WTC11 (cell line): ENCODE measurements around the gene SLC25A39. TPM values are rescaled to one million over a fixed set of nuclear protein-coding genes. Genes with fewer than 3 reads are reported as not detected.
"Not testable (repeated sequence)": the region's sequence is repeated elsewhere in the genome, so short reads cannot be mapped to it uniquely, and the experiment has no call there.

Experiments
- ATAC-seq: fragments of 200-7000 bp; cut with Tn5 transposase; 2 replicates; pipeline ENCODE4 v1.10.0; 2021; ENCODE audit warnings: mild to moderate bottlenecking, moderate library complexity
- CTCF ChIA-PET: fragments of 300-600 bp; sonication (Branson Sonifier 250); formaldehyde crosslinking; loops from one replicate; lab custom pipeline; 2021; ENCODE audit warnings: antibody characterized with exemption; lab: Charles Lee
- POLR2A ChIA-PET: fragments of 350-600 bp; sonication (Branson Sonifier 250); formaldehyde crosslinking; loops from one replicate; lab custom pipeline; 2021; ENCODE audit warnings: antibody characterized with exemption; lab: Charles Lee
- DNase-seq: peaks from one replicate; pipeline ENCODE4 v3.0.0; 2021; ENCODE audit warnings: low spot score
- H3K27ac Mint-ChIP-seq: 2 replicates; pipeline ENCODE4 v1.8.0; 2021; ENCODE audit warnings: mixed read lengths
- H3K27me3 Mint-ChIP-seq: 2 replicates; pipeline ENCODE4 v1.8.0; 2021; ENCODE audit warnings: low read depth, mild to moderate bottlenecking, moderate library complexity, mixed read lengths
- H3K36me3 Mint-ChIP-seq: 2 replicates; pipeline ENCODE4 v1.8.0; 2021; ENCODE audit warnings: mixed read lengths
- H3K4me1 Mint-ChIP-seq: 2 replicates; pipeline ENCODE4 v1.8.0; 2022; ENCODE audit warnings: mixed read lengths
- H3K4me3 Mint-ChIP-seq: 2 replicates; pipeline ENCODE4 v1.8.0; 2021; ENCODE audit warnings: mild to moderate bottlenecking, moderate library complexity, mixed read lengths
- H3K9me3 Mint-ChIP-seq: 2 replicates; pipeline ENCODE4 v1.8.0; 2021; ENCODE audit warnings: mixed read lengths
- GTF2I ChIP-seq: fragments of 250-450 bp; sonication (Bioruptor Pico); conservative IDR thresholded peaks from 2 replicates; pipeline ENCODE4 v1.4.0; 2021; ENCODE audit warnings: mild to moderate bottlenecking
- JUN ChIP-seq: sonication (generic); formaldehyde crosslinking; IDR thresholded peaks from 2 replicates; pipeline ENCODE4 v1.8.0; 2023; ENCODE audit warnings: mild to moderate bottlenecking, missing genetic modification reagents
- KAT7 ChIP-seq: sonication (generic); formaldehyde crosslinking; IDR thresholded peaks from 2 replicates; pipeline ENCODE4 v1.8.1; 2023; ENCODE audit warnings: missing genetic modification reagents, mild to moderate bottlenecking, borderline replicate concordance
- NFYB ChIP-seq: sonication (generic); formaldehyde crosslinking; conservative IDR thresholded peaks from 2 replicates; pipeline ENCODE4 v1.8.0; 2022; ENCODE audit warnings: low read depth, missing genetic modification reagents
- NR3C1 ChIP-seq: sonication (generic); formaldehyde crosslinking; conservative IDR thresholded peaks from 2 replicates; pipeline ENCODE4 v1.8.1; 2023; ENCODE audit warnings: low read depth, mild to moderate bottlenecking, missing genetic modification reagents
- total RNA-seq: library from RNA; stranded (reverse); gene quantifications from 3 replicates; pipeline ENCODE4 v1.2.3, GENCODE V29; 2021
- TF ChIP-seq, protein P1 (sequence below): sonication (generic); formaldehyde crosslinking; IDR thresholded peaks from 2 replicates; pipeline ENCODE4 v1.8.0; 2023; ENCODE audit warnings: missing genetic modification reagents, mild to moderate bottlenecking, borderline replicate concordance
- TF ChIP-seq, protein P2 (sequence below): fragments of 200-600 bp; IDR thresholded peaks from 2 replicates; pipeline ENCODE4 v1.8.0; 2022; ENCODE audit warnings: antibody characterized with exemption

The SLC25A39 gene
- total RNA-seq, 1 experiment from 2014 or later: 271 TPM

DNA sequence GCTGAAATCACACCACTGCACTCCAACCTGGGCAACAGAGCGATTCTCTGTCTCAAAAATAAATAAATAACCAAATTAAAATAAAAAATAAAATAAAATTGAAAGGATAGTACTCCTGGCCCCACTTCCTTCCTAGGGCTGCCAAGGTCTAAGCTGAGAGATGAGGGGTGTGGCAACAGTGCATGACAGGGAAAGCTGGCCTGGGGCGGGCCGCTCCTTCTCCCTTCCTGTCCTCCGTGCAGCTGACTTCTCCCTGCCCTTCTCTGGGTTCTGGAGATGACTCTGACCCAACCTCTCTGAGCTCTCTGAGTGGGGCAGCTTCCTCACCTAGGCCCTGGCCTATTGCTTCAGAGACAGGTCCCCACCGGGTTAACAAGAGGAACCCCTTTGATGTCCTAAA lies 8.7 kb upstream of the SLC25A39 start:
- H3K4me1 Mint-ChIP-seq: peaks cover 12% of the 10 kb centered on the region; the same call in 1 of the 2 replicates
- POLR2A ChIA-PET: no interaction called here
- no peak overlapping the region for H3K4me3 Mint-ChIP-seq
- peaks cover 5% of the 10 kb centered on the region for H3K27me3 Mint-ChIP-seq
- CTCF ChIA-PET: interaction anchor here (1.3 to 7.4 kb wide), 6 partner anchors 11 to 130 kb away, joined by 3 to 78 read pairs (median 40); partner anchors contain the start of gene GRN
- no peak for ATAC-seq
- DNase-seq: no peak
- TF ChIP-seq NR3C1 (CRISPR knock-in tag): no peak
- no peaks in the 10 kb centered on the region for H3K36me3 Mint-ChIP-seq
- no peak overlapping the region for H3K27ac Mint-ChIP-seq
- H3K9me3 Mint-ChIP-seq: no peaks in the 10 kb centered on the region

DNA sequence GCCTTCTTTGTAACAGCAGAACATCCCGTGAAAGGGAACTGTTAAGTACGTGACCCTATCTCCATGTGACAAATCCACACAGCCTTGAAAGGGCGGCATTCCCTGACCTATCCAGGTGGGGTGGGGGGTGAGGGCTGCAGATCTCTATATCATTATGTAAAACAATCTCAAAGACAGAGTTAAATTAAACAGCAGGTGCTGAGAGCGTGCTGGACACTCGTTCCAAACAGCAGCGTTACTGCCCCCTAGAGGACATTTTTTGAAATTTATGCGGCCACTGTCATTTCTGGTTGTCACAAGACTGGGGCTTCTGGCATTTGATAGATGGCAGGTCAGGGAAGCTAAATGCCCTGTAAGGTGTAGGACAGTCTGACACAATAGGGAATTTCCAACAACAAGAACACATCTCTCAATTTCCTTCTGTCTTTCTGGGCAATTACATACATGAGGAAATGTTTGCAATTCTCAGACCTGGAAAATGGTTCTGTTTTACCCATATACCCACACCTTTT lies 6.7 kb upstream of the SLC25A39 start:
- ChIA-PET POLR2A (interaction anchor here (0.5 to 1.5 kb wide), 4 partner anchors 14 to 317 kb away, joined by 3 to 4 read pairs (median 3); partner anchors contain the start of gene TMEM101), CTCF (interaction anchor here (0.6 to 7.4 kb wide), 39 partner anchors 10 to 388 kb away, joined by 3 to 78 read pairs (median 7); partner anchors contain the start of genes ASB16, FAM171A2, GRN and HDAC5)
- DNase-seq (peak; percentile 80), ATAC-seq (peak; percentile 19)
- Mint-ChIP-seq H3K27ac (no peak overlapping the region), H3K4me1 (peaks cover 17% of the 10 kb centered on the region), H3K36me3 (no peaks in the 10 kb centered on the region), H3K27me3 (peaks cover 3% of the 10 kb centered on the region; the same call in 1 of the 2 replicates), H3K4me3 (no peak overlapping the region), H3K9me3 (no peaks in the 10 kb centered on the region)
- TF ChIP-seq, protein P1, sequence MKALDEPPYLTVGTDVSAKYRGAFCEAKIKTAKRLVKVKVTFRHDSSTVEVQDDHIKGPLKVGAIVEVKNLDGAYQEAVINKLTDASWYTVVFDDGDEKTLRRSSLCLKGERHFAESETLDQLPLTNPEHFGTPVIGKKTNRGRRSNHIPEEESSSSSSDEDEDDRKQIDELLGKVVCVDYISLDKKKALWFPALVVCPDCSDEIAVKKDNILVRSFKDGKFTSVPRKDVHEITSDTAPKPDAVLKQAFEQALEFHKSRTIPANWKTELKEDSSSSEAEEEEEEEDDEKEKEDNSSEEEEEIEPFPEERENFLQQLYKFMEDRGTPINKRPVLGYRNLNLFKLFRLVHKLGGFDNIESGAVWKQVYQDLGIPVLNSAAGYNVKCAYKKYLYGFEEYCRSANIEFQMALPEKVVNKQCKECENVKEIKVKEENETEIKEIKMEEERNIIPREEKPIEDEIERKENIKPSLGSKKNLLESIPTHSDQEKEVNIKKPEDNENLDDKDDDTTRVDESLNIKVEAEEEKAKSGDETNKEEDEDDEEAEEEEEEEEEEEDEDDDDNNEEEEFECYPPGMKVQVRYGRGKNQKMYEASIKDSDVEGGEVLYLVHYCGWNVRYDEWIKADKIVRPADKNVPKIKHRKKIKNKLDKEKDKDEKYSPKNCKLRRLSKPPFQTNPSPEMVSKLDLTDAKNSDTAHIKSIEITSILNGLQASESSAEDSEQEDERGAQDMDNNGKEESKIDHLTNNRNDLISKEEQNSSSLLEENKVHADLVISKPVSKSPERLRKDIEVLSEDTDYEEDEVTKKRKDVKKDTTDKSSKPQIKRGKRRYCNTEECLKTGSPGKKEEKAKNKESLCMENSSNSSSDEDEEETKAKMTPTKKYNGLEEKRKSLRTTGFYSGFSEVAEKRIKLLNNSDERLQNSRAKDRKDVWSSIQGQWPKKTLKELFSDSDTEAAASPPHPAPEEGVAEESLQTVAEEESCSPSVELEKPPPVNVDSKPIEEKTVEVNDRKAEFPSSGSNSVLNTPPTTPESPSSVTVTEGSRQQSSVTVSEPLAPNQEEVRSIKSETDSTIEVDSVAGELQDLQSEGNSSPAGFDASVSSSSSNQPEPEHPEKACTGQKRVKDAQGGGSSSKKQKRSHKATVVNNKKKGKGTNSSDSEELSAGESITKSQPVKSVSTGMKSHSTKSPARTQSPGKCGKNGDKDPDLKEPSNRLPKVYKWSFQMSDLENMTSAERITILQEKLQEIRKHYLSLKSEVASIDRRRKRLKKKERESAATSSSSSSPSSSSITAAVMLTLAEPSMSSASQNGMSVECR: no peak
- TF ChIP-seq, protein P2, sequence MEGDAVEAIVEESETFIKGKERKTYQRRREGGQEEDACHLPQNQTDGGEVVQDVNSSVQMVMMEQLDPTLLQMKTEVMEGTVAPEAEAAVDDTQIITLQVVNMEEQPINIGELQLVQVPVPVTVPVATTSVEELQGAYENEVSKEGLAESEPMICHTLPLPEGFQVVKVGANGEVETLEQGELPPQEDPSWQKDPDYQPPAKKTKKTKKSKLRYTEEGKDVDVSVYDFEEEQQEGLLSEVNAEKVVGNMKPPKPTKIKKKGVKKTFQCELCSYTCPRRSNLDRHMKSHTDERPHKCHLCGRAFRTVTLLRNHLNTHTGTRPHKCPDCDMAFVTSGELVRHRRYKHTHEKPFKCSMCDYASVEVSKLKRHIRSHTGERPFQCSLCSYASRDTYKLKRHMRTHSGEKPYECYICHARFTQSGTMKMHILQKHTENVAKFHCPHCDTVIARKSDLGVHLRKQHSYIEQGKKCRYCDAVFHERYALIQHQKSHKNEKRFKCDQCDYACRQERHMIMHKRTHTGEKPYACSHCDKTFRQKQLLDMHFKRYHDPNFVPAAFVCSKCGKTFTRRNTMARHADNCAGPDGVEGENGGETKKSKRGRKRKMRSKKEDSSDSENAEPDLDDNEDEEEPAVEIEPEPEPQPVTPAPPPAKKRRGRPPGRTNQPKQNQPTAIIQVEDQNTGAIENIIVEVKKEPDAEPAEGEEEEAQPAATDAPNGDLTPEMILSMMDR: peak; percentile 76
- no peak for TF ChIP-seq JUN
- no peak for TF ChIP-seq NFYB
- no peak for TF ChIP-seq KAT7 (CRISPR knock-in tag)
- TF ChIP-seq GTF2I (CRISPR knock-in tag): no peak

DNA sequence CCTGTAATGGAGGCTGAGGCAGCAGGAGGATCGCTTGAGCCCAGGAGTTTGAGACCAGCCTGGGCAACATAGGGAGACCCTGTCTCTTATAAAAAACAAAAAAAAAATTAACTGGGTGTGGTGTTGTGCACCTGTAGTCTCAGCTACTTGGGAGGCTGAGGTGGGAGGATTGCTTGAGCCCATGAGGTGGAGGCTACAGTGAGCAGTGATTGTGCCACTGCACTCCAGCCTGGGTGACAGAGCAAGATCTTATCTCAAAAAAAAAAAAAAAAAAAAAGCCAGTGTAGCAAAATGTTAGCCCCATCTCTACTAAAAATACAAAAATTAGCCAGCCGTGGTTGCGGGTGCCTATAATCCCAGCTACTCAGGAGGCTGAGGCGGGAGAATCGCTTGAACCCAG lies 5.6 kb upstream of the SLC25A39 start:
- not testable (repeated sequence) for H3K27me3 Mint-ChIP-seq, DNase-seq, H3K9me3 Mint-ChIP-seq, H3K27ac Mint-ChIP-seq, ATAC-seq, H3K4me3 Mint-ChIP-seq, H3K36me3 Mint-ChIP-seq
- ChIA-PET POLR2A (interaction anchor here (1.0 to 1.5 kb wide), 3 partner anchors 14 to 130 kb away, joined by 3 to 5 read pairs (median 4); no protein-coding TSS in a partner anchor), CTCF (interaction anchor here (0.5 to 7.4 kb wide), 25 partner anchors 11 to 278 kb away, joined by 3 to 78 read pairs (median 10); partner anchors contain the start of genes ASB16, FAM171A2, GRN and RUNDC3A)
- H3K4me1 Mint-ChIP-seq: peaks cover 20% of the 10 kb centered on the region

DNA sequence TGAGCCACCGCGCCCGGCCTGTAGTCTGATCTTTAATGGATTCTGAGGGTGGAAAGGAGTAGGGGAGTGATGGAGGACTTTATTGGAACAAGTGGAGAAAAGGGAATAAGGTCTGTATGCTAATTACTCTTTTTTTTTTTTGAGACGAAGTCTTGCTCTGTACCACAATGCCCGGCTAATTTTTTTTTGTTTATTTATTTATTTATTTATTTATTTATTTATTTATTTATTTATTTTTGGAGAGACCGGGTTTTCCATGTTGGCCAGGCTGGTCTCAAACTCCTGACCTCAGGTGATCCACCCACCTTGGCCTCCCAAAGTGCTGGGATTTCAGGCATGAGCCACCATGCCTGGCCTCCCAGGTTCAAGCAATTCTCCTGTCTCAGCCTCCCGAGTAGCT lies 4.9 kb upstream of the SLC25A39 start:
- not testable (repeated sequence) for ATAC-seq, DNase-seq, H3K9me3 Mint-ChIP-seq, H3K27ac Mint-ChIP-seq, H3K4me3 Mint-ChIP-seq, H3K36me3 Mint-ChIP-seq
- POLR2A ChIA-PET: interaction anchor here (1.2 kb wide), 1 partner anchor 129 kb away, joined by 5 read pairs; no protein-coding TSS in a partner anchor
- CTCF ChIA-PET: interaction anchor here (0.5 to 7.4 kb wide), 9 partner anchors 14 to 193 kb away, joined by 3 to 78 read pairs (median 8); partner anchors contain the start of genes ASB16 and GRN
- Mint-ChIP-seq H3K4me1 (peaks cover 19% of the 10 kb centered on the region), H3K27me3 (peaks cover 10% of the 10 kb centered on the region)
